GM23338 (cell line): ENCODE measurements around the gene FCN3.

Source experiments
- CREB1 ChIP-seq: fragments of 250-450 bp; sonication (Bioruptor Pico); IDR thresholded peaks from 2 replicates; pipeline ENCODE4 v1.5.0; 2020; ENCODE audit warnings: low read depth, mild to moderate bottlenecking, moderate library complexity
- CTCF ChIP-seq, 2 experiments: fragments of 200-600 bp in 1 of 2; sonication (generic) in 1 of 2; conservative IDR thresholded peaks; 2 replicates each; pipeline versions ENCODE4 v1.5.1 to v1.6.1; 2016 to 2017; ENCODE audit warnings: antibody characterized with exemption in 2 of 2, low read depth in 2 of 2, mild to moderate bottlenecking in 2 of 2, moderate library complexity in 1 of 2
- EZH2 ChIP-seq: fragments of 200-600 bp; sonication (generic); IDR thresholded peaks from one replicate; pipeline ENCODE4 v1.8.0; 2017; ENCODE audit warnings: antibody characterized with exemption, mild to moderate bottlenecking, low read depth; ENCODE audit not compliant: unreplicated experiment
- EZH2phosphoT487 ChIP-seq: fragments of 200-600 bp; sonication (generic); IDR thresholded peaks from one replicate; pipeline ENCODE4 v1.8.1; 2018; ENCODE audit warnings: antibody characterized with exemption; ENCODE audit not compliant: unreplicated experiment
- JUNB ChIP-seq: IDR thresholded peaks from one replicate; pipeline ENCODE4 v1.6.1; 2016; ENCODE audit warnings: antibody characterized with exemption; ENCODE audit not compliant: unreplicated experiment
- POLR2AphosphoS5 ChIP-seq: IDR thresholded peaks from 2 replicates; pipeline ENCODE4 v1.6.1; 2016; ENCODE audit warnings: antibody characterized with exemption, low read depth
- REST ChIP-seq: IDR thresholded peaks from one replicate; pipeline ENCODE4 v1.6.1; 2018; ENCODE audit warnings: antibody characterized with exemption; ENCODE audit not compliant: unreplicated experiment
- STAT1 ChIP-seq: IDR thresholded peaks from one replicate; pipeline ENCODE4 v1.6.1; 2016; ENCODE audit warnings: antibody characterized with exemption; ENCODE audit not compliant: unreplicated experiment
- ZNF114 ChIP-seq: fragments of 250-450 bp; sonication (Bioruptor Pico); IDR thresholded peaks from 2 replicates; pipeline ENCODE4 v1.5.0; 2020; ENCODE audit warnings: mild to moderate bottlenecking, moderate library complexity
- ZNF331 ChIP-seq: fragments of 250-450 bp; sonication (Bioruptor Pico); IDR thresholded peaks from 2 replicates; pipeline ENCODE4 v1.5.0; 2020; ENCODE audit warnings: low read depth, mild to moderate bottlenecking, moderate library complexity

GRCh38 chr1:27409669-27410068, 35.0 kb upstream of the FCN3 start:
- TF ChIP-seq REST = no peak
- TF ChIP-seq CTCF (conservative IDR thresholded peaks at IDR 0.05; ENCODE audit: low read depth in 2 of 2) = no peak
- TF ChIP-seq EZH2 = no peak
- no peak for TF ChIP-seq JUNB
- no peak for TF ChIP-seq POLR2AphosphoS5
- no peak for TF ChIP-seq EZH2phosphoT487
- TF ChIP-seq ZNF331 = no peak
- no peak for TF ChIP-seq STAT1
- no peak for TF ChIP-seq CREB1
- TF ChIP-seq ZNF114 = no peak
